Heart right ventricle (tissue), 16 donors: ENCODE data around the gene BIRC2. TPM values are rescaled to one million over a fixed set of nuclear protein-coding genes. Genes with fewer than 3 reads are reported as not detected.

ENCODE experiments used
- ATAC-seq, 8 donors: fragments of 200-7000 bp; cut with Tn5 transposase; one replicate each; pipeline ENCODE4 v1.9.1; 2020; ENCODE audit warnings: mild to moderate bottlenecking in 8 of 8, moderate library complexity in 8 of 8, moderate number of reproducible peaks in 1 of 8
- DNase-seq, 2 donors: peaks; one replicate each; pipeline ENCODE4 v3.0.0-alpha.2; 2020
- H3K27ac ChIP-seq, 10 donors: fragments of 200-600 bp; sonication (generic) in 2 of 10; one replicate each; pipeline versions ENCODE4 v1.5.0 to v1.8.0; 2020 to 2022; ENCODE audit warnings: mild to moderate bottlenecking in 3 of 10
- H3K27me3 ChIP-seq, 7 donors: fragments of 200-600 bp; one replicate each; pipeline ENCODE4 v1.8.0; 2021 to 2022; ENCODE audit warnings: mild to moderate bottlenecking in 2 of 7
- H3K36me3 ChIP-seq, 9 donors: fragments of 200-600 bp; sonication (generic) in 1 of 9; one replicate each; pipeline versions ENCODE4 v1.5.0 to v1.8.0; 2020 to 2022; ENCODE audit warnings: mild to moderate bottlenecking in 2 of 9
- H3K4me1 ChIP-seq, 9 donors: fragments of 200-600 bp; sonication (generic) in 1 of 9; one replicate each; pipeline versions ENCODE4 v1.5.0 to v1.8.0; 2020 to 2022; ENCODE audit warnings: mild to moderate bottlenecking in 4 of 9
- H3K4me3 ChIP-seq, 10 donors: fragments of 200-600 bp; sonication (generic) in 2 of 10; one replicate each; pipeline versions ENCODE4 v1.5.0 to v1.8.0; 2020 to 2022; ENCODE audit warnings: mild to moderate bottlenecking in 7 of 10, moderate library complexity in 2 of 10
- H3K9me3 ChIP-seq, 11 donors: fragments of 200-600 bp in 10 of 11; sonication (generic) in 2 of 11; one replicate each; pipeline versions ENCODE4 v1.5.0 to v1.8.0; 2013 to 2022; ENCODE audit warnings: mild to moderate bottlenecking in 2 of 11, control low read depth in 1 of 11, moderate library complexity in 1 of 11
- WGBS, 2 donors: extraction: QIAGEN DNeasy Blood & Tissue Kit; methylation state at CpG; one replicate each; pipeline ENCODE4 v1.1.7; 2013; ENCODE audit warnings: inconsistent platforms in 1 of 2; 5-methylcytosine and 5-hydroxymethylcytosine counted together
- intact Hi-C, 10 donors: fragments of 100-400 bp; cut with DNase I; formaldehyde crosslinking; loops; one replicate each; pipeline versions ENCODE4 v1.11.1 to v1.14.2; 2022
- polyA plus RNA-seq, 2 donors: library from polyadenylated mRNA; stranded (reverse); fragments of 200-250 nt; gene quantifications; one replicate each; pipeline ENCODE4 v1.2.3, GENCODE V29; 2013
- total RNA-seq, 10 donors: library from RNA; stranded (reverse); fragmentation: NEBNext Ultra II Directional in 3 of 10; extraction: Animal tissue kit (Norgen Biotek cat#: 25700) in 3 of 10; gene quantifications; one replicate each; pipeline versions ENCODE4 v1.2.1 to v1.2.4, GENCODE V29; 2021 to 2023
- TF ChIP-seq, protein P1 (sequence below), 9 donors: fragments of 200-600 bp; sonication (generic) in 2 of 9; IDR thresholded peaks; one replicate each; pipeline versions ENCODE4 v1.5.0 to v1.8.0; 2021 to 2022; ENCODE audit warnings: antibody characterized with exemption in 9 of 9, mild to moderate bottlenecking in 5 of 9, moderate library complexity in 1 of 9
- donor health status: Arrhythmogenic right ventricular cardiomyopathy.
- donor health status: ischemic (EF 13 %, LVEDD 7.1; RV severe dilation, severe dysfunction).
- donor health status: healthy with polysubstance abuse.
- donor health status: DM: no; HTN: yes; CAD: no.
- donor health status: DM: no; HTN: no; CAD: no.
- donor health status: ischemic (EF 25% LVEDD 6.9; RV normal size, moderate dysfunction).
- donor health status: ischemic (EF 25% LVEDD 5.7; RV mildly dilated, moderate dysfunction).
- donor health status: healthy.
- donor health status: DM: yes; HTN: yes; CAD: no.
- donor health status: Ischemic cardiomyopathy.
- donor health status: ischemic (EF 35%, LVEDD 5.7; RV mildly dilated, moderate dysfunction).
- donor health status: nonischemic (EF 11% LVEDD 7.7; RV severe dilation, severe dysfunction).
- donor health status: DM: yes; HTN: yes; CAD: no.
- donor health status: PGD.
- donor health status: ischemic (EF 29% LVEDD 5.4; RV normal size, mild dysfunction).
- donor health status: nonischemic (EF 23%, LVEDD 6.1; RV moderate dilation, normal function).

Gene BIRC2
- total and polyA plus RNA-seq, 12 donors = 20.2 to 39.7 (median 28.0) TPM

DNA sequence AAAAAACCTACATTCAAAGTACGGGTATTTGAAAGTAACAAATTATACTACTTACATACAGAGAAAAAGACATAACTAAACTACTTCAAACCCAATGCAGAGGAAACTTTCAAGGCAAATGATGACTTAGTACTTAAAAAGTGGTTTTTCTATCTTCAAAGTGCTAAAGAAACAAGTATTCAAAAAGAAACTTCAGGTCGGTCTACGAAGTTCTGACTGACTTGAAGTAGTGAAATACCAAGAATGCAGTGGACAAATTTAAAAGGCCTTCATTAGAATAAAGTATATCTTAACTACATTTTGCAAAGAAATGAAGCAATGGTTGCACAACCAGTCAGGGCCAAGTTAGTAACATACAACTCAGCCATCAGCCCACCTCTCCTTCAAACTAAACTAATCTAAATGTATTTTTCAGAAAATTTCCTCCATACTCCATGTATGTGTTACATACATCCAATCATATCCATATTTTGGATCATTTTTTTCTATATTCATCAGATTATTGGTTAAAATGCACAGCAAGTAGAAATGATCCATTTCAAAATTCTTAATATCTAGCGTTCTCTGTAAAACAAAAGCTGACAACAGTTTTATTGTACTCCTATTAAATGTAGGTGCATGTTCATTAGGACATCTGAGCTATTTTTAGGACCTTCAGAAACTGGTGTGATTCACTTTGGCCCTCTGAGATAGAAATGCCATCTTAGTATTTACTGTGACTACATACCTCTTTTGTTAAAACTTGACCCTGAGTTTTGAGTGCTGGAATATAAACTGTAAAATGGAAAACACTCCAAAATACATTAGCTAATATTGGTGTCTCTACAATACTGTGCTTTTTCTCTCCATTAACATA lies 49.9 kb downstream of the BIRC2 start:
- H3K4me3 ChIP-seq = no peak overlapping the region
- intact Hi-C loops = loop anchor here in 1 of 10 donors (5.0 kb wide), 1 partner anchor 55 kb away; the partner anchor contains the start of gene TMEM123
- H3K4me1 ChIP-seq = peaks cover 0 to 11% (median 4%) of the 10 kb centered on the region in 9 donors
- TF ChIP-seq, protein P1, sequence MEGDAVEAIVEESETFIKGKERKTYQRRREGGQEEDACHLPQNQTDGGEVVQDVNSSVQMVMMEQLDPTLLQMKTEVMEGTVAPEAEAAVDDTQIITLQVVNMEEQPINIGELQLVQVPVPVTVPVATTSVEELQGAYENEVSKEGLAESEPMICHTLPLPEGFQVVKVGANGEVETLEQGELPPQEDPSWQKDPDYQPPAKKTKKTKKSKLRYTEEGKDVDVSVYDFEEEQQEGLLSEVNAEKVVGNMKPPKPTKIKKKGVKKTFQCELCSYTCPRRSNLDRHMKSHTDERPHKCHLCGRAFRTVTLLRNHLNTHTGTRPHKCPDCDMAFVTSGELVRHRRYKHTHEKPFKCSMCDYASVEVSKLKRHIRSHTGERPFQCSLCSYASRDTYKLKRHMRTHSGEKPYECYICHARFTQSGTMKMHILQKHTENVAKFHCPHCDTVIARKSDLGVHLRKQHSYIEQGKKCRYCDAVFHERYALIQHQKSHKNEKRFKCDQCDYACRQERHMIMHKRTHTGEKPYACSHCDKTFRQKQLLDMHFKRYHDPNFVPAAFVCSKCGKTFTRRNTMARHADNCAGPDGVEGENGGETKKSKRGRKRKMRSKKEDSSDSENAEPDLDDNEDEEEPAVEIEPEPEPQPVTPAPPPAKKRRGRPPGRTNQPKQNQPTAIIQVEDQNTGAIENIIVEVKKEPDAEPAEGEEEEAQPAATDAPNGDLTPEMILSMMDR (IDR thresholded peaks at IDR 0.05) = no peak
- DNase-seq = no peak
- H3K36me3 ChIP-seq = peaks cover 0 to 99% (median 24%) of the 10 kb centered on the region in 9 donors
- H3K27me3 ChIP-seq = no peaks in the 10 kb centered on the region
- WGBS, 2 donors = 92 to 93% methylated on average over 4 of the region's 4 CpGs
- H3K27ac ChIP-seq = no peak overlapping the region
- peak in 1 of 8 donors; percentile 39 for ATAC-seq
- no peaks in the 10 kb centered on the region for H3K9me3 ChIP-seq

DNA sequence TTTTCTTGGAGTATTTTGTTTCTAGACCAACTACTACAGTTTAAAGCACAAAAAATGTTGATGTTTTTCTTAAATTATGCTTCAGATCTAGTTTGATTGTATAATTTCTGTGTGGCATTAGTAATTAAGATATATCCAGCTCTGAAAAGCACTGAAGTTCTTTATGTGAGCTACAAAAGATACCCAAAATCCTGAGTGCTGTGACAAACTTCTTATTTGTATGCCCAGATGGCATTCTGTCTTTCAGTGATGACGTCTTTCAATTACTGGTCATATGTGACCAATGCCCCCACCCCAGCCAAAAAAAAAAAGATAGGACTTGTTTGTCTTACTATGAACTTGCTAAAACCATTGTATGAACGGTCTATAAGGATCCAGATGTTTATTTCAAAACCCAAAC lies 51.3 kb downstream of the BIRC2 start:
- no peaks in the 10 kb centered on the region for H3K27me3 ChIP-seq
- peaks cover 0 to 99% (median 21%) of the 10 kb centered on the region in 9 donors for H3K36me3 ChIP-seq
- no peak overlapping the region for H3K4me3 ChIP-seq
- DNase-seq (no peak), ATAC-seq (no peak)
- TF ChIP-seq, protein P1 (IDR thresholded peaks at IDR 0.05) = no peak
- H3K9me3 ChIP-seq = no peaks in the 10 kb centered on the region
- no peak overlapping the region for H3K27ac ChIP-seq
- WGBS, 2 donors = 94 to 97% methylated on average over 2 of the region's 2 CpGs
- intact Hi-C loops = loop anchor here in 1 of 10 donors (5.0 kb wide), 1 partner anchor 54 kb away; the partner anchor contains the start of gene TMEM123
- peaks cover 0 to 21% (median 4%) of the 10 kb centered on the region in 9 donors for H3K4me1 ChIP-seq

DNA sequence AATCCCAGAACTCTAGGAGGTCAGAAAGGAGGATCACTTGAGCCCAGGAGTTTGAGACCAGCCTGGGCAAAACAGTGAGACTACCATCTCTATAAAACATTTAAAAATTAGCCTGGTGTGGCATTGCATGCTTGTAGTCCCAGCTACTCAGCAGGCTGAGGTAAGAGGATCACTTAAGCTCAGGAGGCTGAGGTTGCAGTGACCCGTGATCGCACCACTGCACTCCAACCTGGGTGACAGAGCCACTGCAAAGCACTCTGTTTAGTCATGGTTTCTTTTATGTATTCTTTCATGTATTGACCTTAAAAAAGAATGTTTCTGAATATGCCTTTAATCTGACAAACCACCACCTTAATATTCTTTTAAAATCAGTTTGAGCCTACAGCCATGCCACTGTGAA lies 52.2 kb downstream of the BIRC2 start:
- Histone ChIP-seq H3K27ac (no peak overlapping the region), H3K36me3 (peaks cover 0 to 97% (median 19%) of the 10 kb centered on the region in 9 donors), H3K27me3 (no peaks in the 10 kb centered on the region), H3K4me1 (peaks cover 0 to 25% (median 4%) of the 10 kb centered on the region in 9 donors), H3K9me3 (no peaks in the 10 kb centered on the region), H3K4me3 (no peak overlapping the region)
- DNase-seq (no peak), ATAC-seq (no peak)
- TF ChIP-seq, protein P1 (IDR thresholded peaks at IDR 0.05) = no peak
- intact Hi-C loops = loop anchor here in 1 of 10 donors (5.0 kb wide), 1 partner anchor 53 kb away; the partner anchor contains the start of gene TMEM123
- WGBS, 2 donors = 98 to 100% methylated on average over 2 of the region's 2 CpGs

DNA sequence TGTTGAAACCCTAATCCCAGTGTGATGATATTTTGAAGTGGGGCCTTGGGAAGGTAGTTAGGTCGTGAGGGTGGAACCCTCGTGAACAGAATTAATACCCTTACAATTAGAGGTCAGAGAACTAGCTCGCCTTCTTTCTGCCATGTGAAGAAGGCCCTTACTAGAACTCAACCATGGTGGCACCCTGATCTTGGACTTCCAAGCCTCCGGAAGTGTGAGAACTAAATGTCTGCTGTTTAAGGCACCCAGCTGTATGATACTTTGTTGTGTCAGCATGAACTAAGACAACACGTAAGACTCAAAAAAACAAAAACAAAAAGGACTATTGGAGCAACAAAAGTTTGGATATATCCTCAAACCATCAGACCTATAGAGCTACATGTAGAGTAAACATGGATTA lies 53.6 kb downstream of the BIRC2 start:
- 90 to 95% methylated on average over 5 of the region's 5 CpGs for WGBS, 2 donors
- H3K4me1 ChIP-seq = peaks cover 0 to 25% (median 4%) of the 10 kb centered on the region in 9 donors
- H3K4me3 ChIP-seq = no peak overlapping the region
- no peak for DNase-seq
- TF ChIP-seq, protein P1 (IDR thresholded peaks at IDR 0.05) = no peak
- intact Hi-C loops = loop anchor here in 1 of 10 donors (5.0 kb wide), 1 partner anchor 92 kb away; no protein-coding TSS in a partner anchor
- peaks cover 0 to 89% (median 19%) of the 10 kb centered on the region in 9 donors for H3K36me3 ChIP-seq
- no peaks in the 10 kb centered on the region for H3K27me3 ChIP-seq
- no peak for ATAC-seq
- no peak overlapping the region for H3K27ac ChIP-seq
- no peaks in the 10 kb centered on the region for H3K9me3 ChIP-seq
